CD4-positive, alpha-beta T cell treated with Interleukin-17A for 4 hours (primary cell): ENCODE results near the gene PCDHA1.

Source experiments
- DNase-seq: peaks from one replicate; pipeline ENCODE4 v3.0.0-alpha.2; 2020; ENCODE audit warnings: mixed read lengths

PCDHA1 gene

GRCh38 chr5:140996060-140996459 is 210.1 kb downstream of the PCDHA1 start:
- no peak for DNase-seq

- no peak for DNase-seq
Measured at GRCh38 chr5:140998921-140999410, 213.0 kb downstream of the PCDHA1 start.

- no peak for DNase-seq
Measured at GRCh38 chr5:141001446-141001843, 215.5 kb downstream of the PCDHA1 start.

- DNase-seq, result no peak
Measured at GRCh38 chr5:141001844-141002604, 216.1 kb downstream of the PCDHA1 start.

- DNase-seq, result no peak
Measured at GRCh38 chr5:141002605-141002965, 216.6 kb downstream of the PCDHA1 start.

GRCh38 chr5:141003031-141003430 is 217.1 kb downstream of the PCDHA1 start:
- DNase-seq, result no peak

- DNase-seq, result no peak
Measured at GRCh38 chr5:141003791-141004611, 218.1 kb downstream of the PCDHA1 start.

- no peak for DNase-seq
Measured at GRCh38 chr5:141007791-141008190, 221.9 kb downstream of the PCDHA1 start.

- no peak for DNase-seq
Measured at GRCh38 chr5:141010047-141010793, 224.3 kb downstream of the PCDHA1 start.

- DNase-seq, result no peak
Measured at GRCh38 chr5:141017943-141018342, 232.0 kb downstream of the PCDHA1 start.

- no peak for DNase-seq
Measured at GRCh38 chr5:141022384-141022783, 236.4 kb downstream of the PCDHA1 start.

- DNase-seq, result no peak
Measured at GRCh38 chr5:141031006-141031405, 245.1 kb downstream of the PCDHA1 start.

- no peak for DNase-seq
Measured at GRCh38 chr5:141032626-141033025, 246.7 kb downstream of the PCDHA1 start.

- no peak for DNase-seq
Measured at GRCh38 chr5:141039061-141039460, 253.1 kb downstream of the PCDHA1 start.

GRCh38 chr5:141039517-141039916 is 253.6 kb downstream of the PCDHA1 start:
- no peak for DNase-seq

GRCh38 chr5:141040093-141040770 is 254.3 kb downstream of the PCDHA1 start:
- no peak for DNase-seq

- DNase-seq, result peak; percentile 50
Measured at GRCh38 chr5:141040771-141041426, 255.0 kb downstream of the PCDHA1 start.

GRCh38 chr5:141041427-141041785 is 255.5 kb downstream of the PCDHA1 start:
- DNase-seq, result no peak

GRCh38 chr5:141042555-141042954 is 256.6 kb downstream of the PCDHA1 start:
- DNase-seq, result no peak

GRCh38 chr5:141050622-141051520 is 264.9 kb downstream of the PCDHA1 start, which contains the start of gene PCDHB1:
PCDHB1 (plus strand) TSS chr5:141051374; CDS start chr5:141051471, 97 bp downstream.
- DNase-seq, result no peak

- no peak for DNase-seq
Measured at GRCh38 chr5:141051521-141051866, 265.6 kb downstream of the PCDHA1 start.
